NCI-H2196 treated with DMSO at 0.1 percent for 48 hours (cell line): ENCODE measurements around the gene MTG2.

Experiments
- DNase-seq: peaks from one replicate; lab custom pipeline; 2025; ENCODE audit not compliant: unreplicated experiment; lab: John Stamatoyannopoulos, UW

Gene MTG2

DNA sequence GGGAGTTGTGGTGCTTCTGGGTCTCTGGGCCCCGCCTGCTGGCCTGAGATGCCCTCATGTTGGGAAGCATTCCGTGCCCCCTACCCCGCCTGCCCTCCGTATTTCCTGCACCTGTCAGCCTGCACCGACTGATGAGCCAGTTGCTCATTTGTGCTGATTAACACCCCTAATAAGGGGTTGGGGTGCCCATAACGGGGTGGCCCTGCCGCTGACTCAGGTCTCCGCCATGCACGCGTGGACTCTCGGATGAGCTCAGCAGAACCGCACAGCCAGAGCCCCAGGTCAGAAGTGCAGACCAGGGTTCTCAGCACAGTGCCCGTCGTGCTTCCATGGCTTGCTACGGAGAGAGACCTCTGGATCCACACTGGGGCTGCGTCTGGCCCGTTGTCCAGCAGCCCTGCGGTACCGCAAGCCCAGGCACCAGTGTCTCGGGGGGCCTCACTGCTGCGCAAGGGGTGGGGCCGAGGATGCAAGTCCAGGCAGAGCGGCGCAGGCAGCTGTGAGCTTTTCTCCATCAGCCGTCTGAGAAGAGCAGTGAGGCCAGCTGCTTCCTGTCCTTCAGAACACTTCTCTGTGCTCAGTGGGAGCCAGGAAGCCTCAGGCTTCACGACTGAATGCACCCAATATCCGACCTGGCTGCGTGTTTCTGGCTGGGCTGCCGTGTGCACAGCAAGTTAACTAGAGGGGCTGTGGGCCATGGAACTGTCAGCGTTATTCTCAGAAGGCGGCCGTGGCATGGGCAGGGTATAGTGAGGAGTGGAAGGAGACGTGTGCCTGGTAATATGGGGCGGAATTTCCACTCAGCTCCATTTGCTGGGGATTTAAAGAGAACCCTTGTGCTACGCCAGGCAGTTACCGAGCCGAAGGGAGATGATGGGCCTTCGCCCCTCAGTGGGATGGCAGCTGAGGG lies 18.6 kb downstream of the MTG2 start:
- peak; percentile 4 for DNase-seq

DNA sequence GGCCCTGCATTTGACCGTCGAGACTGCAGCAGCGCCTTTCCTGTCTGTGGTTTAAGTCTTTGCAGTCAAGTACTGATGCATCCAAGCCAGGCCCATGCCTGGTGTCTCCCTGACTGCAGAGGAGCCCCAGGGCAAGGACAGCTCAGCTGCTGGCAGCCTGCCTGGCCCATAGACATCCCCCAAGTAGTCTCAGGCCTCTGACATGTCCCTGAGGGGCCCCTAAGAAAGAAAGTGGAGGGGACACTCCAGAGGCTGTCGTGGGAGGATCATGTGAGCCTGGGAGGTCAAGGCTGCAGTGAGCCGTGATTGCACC lies 19.2 kb downstream of the MTG2 start:
- no peak for DNase-seq

DNA sequence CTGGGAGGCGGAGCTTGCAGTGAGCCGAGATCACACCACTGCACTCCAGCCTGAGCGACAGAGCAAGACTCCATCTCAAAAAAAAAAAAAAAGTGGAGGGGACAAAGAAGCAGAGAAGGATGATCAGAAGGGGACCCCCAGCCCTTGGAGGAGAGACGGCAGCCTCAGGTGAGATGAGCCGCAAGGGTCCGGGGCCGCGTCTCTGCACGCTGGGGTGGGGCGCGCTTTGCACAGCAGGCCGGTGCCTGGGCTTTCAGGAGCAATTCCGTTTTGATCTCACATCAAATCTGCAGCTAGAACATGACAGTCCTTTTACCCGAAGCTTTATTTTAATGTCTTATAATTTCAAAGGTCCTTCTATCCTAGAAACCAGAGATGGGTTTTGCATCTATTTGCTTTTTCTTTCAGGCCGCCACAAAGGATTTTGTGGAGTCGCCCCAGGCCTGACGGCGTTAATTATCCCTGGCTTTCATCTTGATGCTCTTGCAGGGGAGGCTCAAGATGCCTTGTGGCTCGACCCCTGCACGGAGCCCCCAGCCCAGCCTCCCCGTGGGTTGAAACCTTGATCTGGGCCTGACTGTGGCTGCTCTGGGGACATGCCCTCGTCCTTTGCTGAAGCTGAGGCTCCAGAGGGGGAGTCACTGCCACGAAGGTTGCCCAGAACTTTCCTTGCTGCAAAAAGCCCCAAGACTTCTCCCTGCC lies 20.0 kb downstream of the MTG2 start:
- no peak for DNase-seq

DNA sequence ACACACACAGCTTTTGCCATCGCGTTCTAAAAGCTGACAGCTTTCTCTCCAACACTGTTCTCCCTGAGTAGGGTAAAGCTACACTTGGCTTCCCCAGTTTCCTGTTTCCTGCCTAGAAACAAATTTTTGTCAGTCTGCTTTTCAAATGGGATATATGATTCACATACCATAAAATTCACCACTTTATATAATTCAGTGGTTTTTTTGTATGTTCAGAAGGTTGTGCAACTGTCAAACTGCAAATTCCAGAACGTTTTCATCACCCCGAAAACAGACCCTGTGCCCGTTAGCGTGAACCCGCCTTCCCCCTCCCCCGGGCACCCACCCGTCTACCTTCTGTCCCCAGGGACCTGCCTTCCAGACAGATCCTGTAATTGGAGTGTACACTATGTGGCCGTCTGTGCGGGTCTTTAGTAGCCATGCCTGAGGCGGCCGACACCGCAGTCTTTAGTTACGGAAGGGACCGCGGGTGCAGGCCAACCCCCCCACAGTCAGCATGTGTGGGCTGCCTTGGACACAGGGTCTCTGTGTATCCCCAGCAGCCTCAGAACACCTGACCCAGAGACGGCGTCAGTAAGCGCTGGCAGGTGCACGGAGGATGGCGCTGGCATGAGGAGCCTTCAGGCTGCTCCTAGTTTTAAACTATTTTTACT lies 20.7 kb downstream of the MTG2 start:
- no peak for DNase-seq

DNA sequence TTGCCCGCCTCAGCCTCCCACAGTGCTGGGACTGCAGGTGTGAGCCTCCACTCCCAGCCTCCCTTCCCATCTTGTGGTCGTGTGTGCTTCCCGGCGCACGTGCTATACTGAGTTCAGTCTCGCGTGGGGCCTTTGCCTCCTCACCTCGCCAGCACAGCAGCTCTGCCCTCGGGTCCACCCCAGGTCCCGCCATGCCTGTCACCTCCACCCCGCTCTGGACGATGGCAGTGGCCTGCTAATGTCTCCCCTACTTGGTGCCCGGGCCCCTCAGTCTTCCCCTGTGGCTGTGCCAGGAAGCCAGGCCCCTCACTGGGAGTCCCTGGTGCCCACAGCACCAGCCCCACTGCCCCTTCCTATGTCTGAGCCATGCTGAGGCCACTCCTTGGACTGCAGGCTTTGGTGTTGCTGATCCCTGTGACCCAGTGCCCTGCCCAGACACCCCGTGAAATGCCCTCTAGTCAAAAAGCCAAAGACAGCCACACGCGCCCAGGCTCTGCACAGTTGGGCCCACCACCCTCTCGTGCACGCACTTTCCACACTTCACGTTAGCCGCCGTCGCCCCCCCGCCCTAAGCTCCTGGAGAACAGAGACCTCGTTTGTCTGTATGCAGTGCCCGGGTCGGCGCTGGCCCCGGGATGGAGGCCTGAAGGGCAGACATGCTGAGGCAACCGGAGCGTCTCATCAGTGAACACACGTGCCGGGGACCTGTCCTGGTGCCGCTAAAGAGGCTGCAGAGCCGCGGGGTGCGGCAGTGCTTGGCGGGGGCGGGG lies 23.0 kb downstream of the MTG2 start:
- DNase-seq = no peak

DNA sequence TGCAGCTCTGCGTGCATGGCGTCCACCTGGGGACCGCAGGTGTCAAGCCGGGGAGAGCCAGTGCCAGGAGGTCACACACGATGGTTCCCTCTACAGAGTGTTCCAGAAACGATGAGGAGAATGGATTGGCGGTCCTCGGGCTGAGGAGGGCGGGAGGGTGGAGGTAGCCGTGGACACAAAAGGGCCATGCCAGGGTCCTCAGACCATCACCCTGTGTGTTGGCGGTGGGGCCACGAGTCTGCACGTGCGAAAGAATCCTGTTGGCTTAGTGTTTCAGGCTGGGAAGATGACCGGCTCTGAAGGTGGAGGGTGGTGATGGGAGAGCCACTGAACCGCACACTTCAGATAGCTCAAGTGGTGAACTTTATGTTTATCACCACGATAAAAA lies 23.6 kb downstream of the MTG2 start:
- DNase-seq = no peak

DNA sequence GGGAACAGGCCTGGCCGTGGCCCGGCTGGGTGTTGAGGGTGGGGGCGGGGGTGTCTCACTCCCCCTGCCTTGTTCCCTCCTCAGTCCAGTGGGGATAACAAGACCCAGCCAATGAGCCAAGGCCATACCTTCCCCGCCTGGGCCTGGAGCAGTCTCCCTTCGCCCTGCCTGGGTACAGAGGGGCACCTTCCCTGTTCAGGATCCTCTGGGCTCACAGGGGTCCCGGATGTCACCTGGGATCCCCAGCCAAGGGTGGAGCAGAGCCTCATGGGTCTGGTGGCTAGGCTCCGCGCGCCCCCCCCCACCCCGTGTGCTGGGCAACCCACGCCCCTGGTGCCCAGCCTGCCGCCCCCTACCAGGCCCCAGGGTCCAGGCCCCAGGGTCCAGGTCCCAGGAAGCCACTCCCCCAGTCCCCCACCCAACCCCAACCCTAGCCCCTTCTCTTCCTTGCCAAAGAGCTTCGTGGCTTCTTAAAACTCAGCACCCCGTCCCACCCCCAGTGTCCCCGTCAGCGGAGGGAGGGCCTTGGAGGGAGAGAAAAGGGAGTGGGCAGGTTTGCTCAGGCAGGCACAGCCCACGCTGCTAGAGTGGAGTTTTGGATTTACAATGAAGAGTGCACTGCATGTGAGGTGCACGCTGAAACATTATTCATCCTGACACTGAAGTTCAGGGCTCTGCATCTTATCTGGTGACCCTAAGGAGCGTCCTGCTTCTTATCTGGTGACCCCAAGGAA lies 25.4 kb downstream of the MTG2 start:
- DNase-seq = no peak

DNA sequence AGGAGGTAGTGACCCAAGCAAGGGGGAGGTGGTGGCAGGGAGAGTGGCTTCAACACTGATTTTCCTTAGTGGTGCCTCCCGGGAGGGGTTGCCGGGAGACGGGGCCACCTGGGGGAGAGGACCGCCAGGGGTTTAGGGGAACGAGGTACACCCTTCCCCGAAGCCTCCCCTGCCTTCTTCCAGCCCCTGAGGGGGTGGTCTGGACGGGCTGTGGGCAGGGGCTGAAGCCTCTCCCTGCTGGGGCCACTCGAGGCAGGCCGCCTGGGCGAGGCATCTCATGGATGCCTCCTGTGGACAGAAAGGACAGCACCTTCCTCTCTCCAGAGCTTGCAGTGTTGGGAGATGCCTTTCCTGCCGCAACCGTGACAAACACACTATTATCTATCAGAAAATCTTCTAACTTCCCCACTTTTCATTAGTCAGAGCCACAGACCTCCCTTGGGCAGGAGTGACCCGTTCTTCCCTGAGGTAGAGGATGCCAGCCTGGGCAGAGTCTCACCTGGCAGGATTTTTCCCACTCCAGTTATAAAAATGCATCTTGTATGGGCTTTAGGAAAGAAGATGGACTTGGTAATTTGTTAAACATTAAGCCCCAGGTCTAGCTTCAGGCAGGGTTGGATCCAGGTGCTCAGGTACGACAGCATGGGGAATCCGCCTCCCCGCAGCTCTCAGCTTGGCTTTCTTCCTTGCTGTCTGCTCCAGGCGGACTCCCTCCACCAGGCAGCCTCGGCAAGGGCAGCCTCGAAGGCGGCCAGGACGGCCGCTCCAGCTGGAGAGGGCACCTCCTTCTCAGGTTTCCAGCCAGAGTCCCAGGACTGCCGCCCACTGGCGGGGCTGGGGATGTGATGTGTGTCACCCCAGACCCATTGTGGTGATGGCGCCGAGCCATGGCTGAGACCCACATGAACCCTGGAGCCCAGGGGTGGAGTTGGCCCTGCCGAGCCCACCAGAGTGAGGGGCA lies 26.2 kb downstream of the MTG2 start:
- DNase-seq = no peak

DNA sequence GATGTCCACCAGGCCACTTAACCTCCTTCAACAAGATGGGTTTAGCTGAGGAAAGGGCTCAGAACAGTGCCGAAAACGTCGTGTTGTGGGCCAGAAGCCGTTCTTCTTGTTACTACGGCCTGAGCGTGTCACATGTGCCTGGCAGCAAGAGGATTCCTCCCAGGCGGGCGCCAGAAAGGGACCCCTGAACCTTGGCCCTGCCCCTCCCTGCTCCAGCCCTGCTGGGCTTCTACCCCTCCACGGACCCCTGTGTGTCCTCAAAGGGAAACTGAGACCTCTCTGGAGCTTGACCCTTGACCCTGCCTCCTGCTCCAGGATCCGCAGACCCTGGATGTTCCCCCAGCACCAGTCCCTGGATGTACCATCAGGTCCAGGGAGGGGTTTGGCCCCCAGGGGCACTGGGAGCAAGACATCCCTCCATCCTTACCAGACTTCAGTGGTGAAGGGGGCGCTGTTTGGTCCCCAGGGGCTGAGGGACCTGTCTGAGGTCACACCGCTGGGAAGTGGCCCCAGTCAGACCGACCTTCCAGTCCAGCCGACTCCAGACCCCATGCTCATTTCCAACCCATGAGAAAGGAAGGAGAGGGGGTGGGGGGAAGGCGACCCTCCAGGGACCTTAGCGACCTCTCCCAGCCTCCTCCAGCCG lies 27.1 kb downstream of the MTG2 start:
- no peak for DNase-seq

DNA sequence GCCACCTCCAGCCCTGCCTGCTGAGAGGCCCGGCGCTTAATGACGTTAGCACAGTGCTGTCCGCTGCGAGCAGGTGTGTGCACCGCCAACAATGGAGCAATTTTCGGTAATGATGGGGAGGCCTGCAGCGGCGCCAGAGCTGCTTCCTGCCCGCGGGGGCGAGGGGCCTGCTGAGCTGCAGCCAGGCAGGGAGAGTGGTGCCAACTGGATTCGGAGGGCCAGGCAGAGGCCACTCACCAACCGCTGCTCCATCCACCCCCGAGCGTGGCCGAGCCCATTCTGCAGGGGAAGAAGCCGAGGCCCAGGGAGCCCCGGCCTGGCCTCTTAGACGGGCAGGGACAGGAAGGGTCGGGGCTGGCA lies 27.6 kb downstream of the MTG2 start:
- peak; percentile 41 for DNase-seq

DNA sequence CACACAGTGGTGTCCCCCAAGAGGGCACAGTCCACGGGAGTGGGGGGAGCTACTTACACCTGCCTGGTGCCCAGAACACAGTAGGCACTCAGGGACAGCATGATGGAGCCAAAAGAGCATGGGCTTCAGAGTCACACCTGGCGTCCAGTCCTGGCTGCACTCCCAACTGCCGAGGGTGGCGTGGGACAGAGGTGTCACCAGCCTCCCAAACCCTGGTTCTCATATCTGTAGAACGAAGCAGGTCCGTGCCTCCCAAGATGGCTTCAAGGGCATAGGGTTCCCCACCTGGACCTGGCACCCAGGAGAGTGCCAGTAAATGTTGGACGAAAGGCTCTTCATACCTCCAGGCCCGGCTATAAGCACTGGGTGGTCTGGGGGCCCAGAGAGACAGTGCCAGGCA lies 28.4 kb downstream of the MTG2 start:
- no peak for DNase-seq

DNA sequence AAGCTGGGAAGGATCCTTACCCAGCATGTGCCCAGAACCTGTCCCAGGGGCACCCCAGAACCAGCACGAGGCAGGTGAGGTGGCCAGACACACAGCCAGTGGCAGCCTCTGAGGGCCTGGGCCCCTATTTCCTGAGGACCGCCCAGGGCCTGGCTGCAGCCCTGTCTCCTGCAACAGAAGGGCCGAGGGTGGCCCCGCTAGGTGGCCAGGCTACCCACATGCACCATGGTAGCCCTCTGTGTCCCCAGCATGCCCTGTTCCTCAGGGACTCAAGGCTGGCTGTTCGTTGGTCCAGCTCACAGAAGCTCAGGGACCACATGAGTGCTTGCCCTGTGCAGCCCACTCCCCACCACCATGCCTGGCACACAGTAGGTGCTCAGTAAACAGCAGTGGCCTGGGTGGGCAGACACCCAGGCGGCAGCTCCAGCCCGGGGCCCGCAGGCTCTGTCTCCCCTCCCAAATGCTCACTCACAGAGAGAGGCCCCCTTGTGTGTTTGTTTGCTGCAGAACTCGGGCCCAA lies 29.0 kb downstream of the MTG2 start:
- DNase-seq = no peak

DNA sequence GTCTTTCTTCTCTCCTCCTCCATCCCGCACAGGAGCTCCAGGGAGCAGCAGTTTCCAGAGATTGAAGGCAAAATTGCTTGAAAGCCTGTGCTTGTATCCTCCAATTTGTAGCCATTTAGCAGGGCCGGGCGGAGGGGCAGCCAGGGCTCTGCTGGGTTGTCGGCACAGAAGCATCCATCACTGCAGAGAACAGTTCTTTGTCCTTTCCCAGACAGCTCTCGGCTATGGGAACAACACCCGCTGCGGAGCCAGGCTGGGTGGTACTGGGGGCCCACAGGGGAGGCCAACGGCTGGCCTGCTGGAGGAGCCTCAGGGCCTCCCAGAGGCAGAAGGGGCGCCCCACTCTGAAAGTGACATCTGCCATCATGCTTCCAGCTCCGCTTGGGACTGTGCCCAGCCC lies 29.5 kb downstream of the MTG2 start:
- DNase-seq = no peak

DNA sequence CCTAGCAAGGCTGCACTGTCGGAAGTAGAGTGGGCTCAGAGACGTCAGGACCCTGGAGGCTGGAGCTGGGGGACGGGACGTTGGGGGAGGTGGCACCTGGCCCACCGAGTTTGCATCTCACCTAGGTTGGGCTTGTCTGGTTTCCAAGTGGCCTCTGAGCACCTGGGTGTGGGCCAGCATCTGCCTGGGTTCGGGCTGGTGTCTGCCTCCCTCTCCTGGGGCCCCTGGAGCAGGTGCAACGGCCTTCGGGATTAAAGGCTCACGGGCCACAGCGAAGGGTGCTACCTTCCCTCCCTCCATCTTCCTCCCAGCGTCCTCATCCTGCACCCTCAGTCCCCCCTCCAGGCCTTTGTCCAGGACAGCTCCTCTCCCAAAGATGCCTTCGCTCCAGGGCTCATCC lies 31.2 kb downstream of the MTG2 start:
- DNase-seq = no peak

DNA sequence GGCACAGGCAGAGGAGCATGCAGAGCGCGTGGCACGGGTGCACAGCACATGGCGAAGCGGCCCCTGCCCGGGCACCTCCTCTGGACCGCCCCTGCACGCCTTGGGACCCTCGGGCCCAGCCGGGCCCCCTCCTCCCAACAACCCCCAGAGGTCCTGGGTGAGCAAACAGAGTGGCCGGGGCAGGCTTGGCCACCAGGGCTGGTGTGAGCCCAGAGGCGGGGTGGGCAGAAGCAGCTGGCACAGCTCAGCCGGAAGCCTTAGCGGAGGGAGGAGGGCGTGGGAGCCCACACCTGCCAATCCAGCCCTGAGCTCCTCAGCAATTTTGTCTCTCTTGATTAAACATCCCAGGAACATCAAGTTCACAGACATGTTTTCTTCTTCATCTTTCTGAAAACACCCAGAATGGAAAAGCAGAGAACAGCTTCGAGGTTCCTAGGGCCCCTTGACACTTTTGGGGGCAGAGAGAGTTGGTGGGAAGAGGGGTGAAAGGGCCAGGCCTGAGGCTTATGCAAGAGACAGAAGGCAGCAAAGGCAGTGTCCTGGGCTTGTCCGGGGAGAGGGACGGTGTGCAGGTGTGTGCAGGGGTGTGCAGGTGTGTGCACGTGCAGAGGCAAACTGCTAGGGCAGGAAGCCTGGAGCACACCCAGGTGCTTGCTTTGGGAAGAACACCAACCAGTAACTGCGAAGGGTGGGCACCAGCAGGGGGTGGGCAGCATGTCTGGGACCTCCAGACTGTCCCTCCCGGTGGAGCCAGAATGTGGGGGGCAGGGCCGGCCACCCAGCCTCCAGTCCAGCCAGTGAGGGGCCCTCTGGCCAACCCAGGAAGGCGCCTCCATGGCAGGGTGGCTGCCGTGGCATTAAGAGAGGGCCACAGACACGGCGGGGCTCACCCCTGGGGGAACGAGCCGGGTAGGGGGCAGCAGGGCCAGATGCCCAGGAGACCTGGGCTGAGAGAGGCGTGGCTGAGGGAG lies 32.5 kb downstream of the MTG2 start:
- no peak for DNase-seq

DNA sequence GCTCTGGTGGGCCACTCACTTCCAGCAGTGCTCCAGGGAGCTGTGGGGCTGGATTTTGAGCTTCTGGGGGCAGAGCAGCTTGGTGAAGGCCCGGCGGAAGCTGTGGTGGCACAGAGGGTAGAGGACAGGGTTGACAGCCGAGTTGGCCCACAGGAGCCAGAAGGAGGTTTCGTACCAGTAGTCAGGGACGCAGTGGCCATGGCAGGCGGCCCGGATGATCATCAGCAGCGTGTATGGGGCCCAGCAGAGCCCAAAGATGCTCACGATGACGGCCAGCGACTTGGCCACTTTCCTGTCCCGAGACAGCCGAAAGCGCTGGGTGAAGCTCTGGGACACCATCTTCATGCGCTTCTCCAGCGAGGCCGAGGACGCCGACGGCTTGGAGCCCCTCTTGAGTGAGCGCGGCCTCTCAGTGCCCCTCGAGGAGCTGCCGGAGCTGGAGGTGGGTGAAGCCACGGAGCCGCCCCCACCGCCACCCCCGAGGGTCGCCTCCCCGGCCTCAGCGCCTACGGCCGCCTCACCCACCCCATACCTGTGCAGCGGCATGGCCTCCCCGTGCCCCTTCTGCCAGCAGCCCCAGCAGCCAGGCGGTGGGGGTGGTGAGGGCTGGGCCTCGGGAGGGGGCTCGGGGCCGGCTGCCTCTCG lies 33.3 kb downstream of the MTG2 start:
- DNase-seq = no peak
